ENCODE measurements around the gene ATP1A2.

The ATP1A2 gene

DNA sequence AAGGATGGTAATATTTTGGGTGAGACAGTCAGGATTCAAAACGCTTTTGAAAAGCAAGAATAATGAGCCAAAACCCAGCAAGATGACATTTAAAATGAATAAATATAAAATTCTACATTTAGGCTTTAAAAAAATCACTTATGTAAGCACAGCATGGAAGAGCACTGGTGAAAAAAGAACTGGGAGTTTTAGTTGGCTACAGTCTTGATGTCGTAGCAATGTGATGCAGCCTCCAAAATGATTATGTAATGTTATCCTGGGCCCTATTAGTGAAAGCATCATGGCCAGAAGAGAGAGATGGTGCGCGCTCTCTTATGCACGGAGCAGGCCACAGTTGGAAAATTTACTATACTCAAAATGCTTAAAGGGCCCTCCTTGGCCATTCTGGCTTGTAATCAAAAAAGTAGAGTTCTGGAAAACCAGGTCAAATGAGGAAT is 29.1 kb upstream of the ATP1A2 start:
- Histone ChIP-seq H3K4me1 (ENCODE audit: low read length) (no peaks in the 10 kb centered on the region), H3K36me3 (replicated peaks; ENCODE audit: low read depth, low read length) (no peaks in the 10 kb centered on the region), H3K27me3 (ENCODE audit: low read depth, low read length) (peaks cover 4% of the 10 kb centered on the region; the same call in 1 of the 2 replicates), H3K27ac (ENCODE audit: low read length) (no peak overlapping the region), H3K9ac (ENCODE audit: low read length) (no peak overlapping the region), H3K4me3 (ENCODE audit: low read length) (no peak overlapping the region), H4K20me1 (ENCODE audit: insufficient read depth, low read length) (no peaks in the 10 kb centered on the region), H3K79me2 (ENCODE audit: low read length) (no peaks in the 10 kb centered on the region), H3K9me3 (ENCODE audit: insufficient read depth, low read length) (no peaks in the 10 kb centered on the region), H2AFZ (ENCODE audit: low read depth, low read length) (no peak overlapping the region), H3K4me2 (ENCODE audit: low read length) (no peak overlapping the region)
- no peak for TF ChIP-seq EZH2phosphoT487 (IDR thresholded peaks at IDR 0.05; ENCODE audit: low read depth)
- TF ChIP-seq, protein P1, sequence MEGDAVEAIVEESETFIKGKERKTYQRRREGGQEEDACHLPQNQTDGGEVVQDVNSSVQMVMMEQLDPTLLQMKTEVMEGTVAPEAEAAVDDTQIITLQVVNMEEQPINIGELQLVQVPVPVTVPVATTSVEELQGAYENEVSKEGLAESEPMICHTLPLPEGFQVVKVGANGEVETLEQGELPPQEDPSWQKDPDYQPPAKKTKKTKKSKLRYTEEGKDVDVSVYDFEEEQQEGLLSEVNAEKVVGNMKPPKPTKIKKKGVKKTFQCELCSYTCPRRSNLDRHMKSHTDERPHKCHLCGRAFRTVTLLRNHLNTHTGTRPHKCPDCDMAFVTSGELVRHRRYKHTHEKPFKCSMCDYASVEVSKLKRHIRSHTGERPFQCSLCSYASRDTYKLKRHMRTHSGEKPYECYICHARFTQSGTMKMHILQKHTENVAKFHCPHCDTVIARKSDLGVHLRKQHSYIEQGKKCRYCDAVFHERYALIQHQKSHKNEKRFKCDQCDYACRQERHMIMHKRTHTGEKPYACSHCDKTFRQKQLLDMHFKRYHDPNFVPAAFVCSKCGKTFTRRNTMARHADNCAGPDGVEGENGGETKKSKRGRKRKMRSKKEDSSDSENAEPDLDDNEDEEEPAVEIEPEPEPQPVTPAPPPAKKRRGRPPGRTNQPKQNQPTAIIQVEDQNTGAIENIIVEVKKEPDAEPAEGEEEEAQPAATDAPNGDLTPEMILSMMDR (IDR thresholded peaks at IDR 0.05; ENCODE audit: low read depth, low read length): no peak

DNA sequence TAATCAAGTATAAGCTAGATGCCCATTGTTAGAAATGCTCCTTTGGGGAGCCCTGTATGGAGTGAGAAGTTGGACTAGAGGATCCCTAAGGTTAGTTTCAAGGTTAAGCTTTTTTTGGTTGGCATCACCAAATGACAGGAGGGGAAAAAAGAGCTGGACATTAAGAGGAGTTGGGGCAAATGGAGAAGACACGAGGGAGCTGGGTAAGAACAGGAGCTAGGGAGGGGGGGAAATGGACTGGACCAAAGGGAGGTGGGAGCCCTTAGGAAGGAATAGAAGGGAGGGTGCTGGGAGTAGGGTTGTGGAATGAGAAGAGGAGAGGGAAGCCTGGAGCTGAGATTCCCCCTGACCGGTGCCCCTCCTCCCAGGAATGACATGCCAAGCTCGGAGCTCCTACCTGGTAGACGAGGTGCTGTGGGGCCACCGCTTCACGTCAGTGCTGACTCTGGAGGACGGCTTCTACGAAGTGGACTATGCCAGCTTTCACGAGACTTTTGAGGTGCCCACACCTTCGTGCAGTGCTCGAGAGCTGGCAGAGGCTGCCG is 28.4 kb upstream of the ATP1A2 start:
- no peaks in the 10 kb centered on the region for H3K27me3 ChIP-seq (ENCODE audit: low read depth, low read length)
- H3K9me3 ChIP-seq (ENCODE audit: insufficient read depth, low read length): no peaks in the 10 kb centered on the region
- H3K79me2 ChIP-seq (ENCODE audit: low read length): no peaks in the 10 kb centered on the region
- H4K20me1 ChIP-seq (ENCODE audit: insufficient read depth, low read length): no peaks in the 10 kb centered on the region
- no peak overlapping the region for H3K4me3 ChIP-seq (ENCODE audit: low read length)
- no peak overlapping the region for H3K4me2 ChIP-seq (ENCODE audit: low read length)
- H3K36me3 ChIP-seq (replicated peaks; ENCODE audit: low read depth, low read length): no peaks in the 10 kb centered on the region
- H3K9ac ChIP-seq (ENCODE audit: low read length): no peak overlapping the region
- H3K4me1 ChIP-seq (ENCODE audit: low read length): no peaks in the 10 kb centered on the region
- no peak overlapping the region for H2AFZ ChIP-seq (ENCODE audit: low read depth, low read length)
- H3K27ac ChIP-seq (ENCODE audit: low read length): no peak overlapping the region
- no peak for TF ChIP-seq EZH2phosphoT487 (IDR thresholded peaks at IDR 0.05; ENCODE audit: low read depth)
- TF ChIP-seq, protein P1 (IDR thresholded peaks at IDR 0.05; ENCODE audit: low read depth, low read length): no peak

DNA sequence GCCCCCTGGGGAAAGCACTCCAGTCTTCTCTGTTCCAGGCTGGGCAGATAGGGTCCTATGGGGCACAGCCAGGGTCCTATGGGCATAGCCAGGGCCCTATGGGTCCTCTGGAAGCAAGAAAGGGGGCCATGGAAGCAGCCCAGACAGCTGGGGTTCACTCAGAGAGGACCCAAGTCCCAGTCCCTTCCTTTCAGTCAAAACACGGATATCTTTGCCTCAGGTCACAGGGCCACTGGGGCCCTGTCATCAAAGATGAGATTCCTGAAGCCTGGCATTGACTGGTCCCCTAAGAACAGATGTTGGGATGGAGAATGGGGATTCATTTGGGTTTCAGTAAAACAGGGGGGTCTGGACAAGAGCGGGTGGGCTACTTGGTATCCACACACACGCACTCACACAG is 25.7 kb upstream of the ATP1A2 start:
- Histone ChIP-seq H3K27ac (ENCODE audit: low read length) (no peak overlapping the region), H3K4me3 (ENCODE audit: low read length) (no peak overlapping the region), H3K36me3 (replicated peaks; ENCODE audit: low read depth, low read length) (no peaks in the 10 kb centered on the region), H4K20me1 (ENCODE audit: insufficient read depth, low read length) (no peaks in the 10 kb centered on the region), H3K9ac (ENCODE audit: low read length) (no peak overlapping the region), H3K27me3 (ENCODE audit: low read depth, low read length) (no peaks in the 10 kb centered on the region), H3K4me1 (ENCODE audit: low read length) (no peaks in the 10 kb centered on the region), H3K79me2 (ENCODE audit: low read length) (no peaks in the 10 kb centered on the region), H3K9me3 (ENCODE audit: insufficient read depth, low read length) (no peaks in the 10 kb centered on the region), H2AFZ (ENCODE audit: low read depth, low read length) (no peak overlapping the region), H3K4me2 (ENCODE audit: low read length) (no peak overlapping the region)
- TF ChIP-seq EZH2phosphoT487 (IDR thresholded peaks at IDR 0.05; ENCODE audit: low read depth): no peak
- TF ChIP-seq, protein P1 (IDR thresholded peaks at IDR 0.05; ENCODE audit: low read depth, low read length): no peak

- Histone ChIP-seq H3K27ac (ENCODE audit: low read length) (no peak overlapping the region), H3K4me2 (ENCODE audit: low read length) (no peak overlapping the region), H3K36me3 (replicated peaks; ENCODE audit: low read depth, low read length) (no peaks in the 10 kb centered on the region), H3K79me2 (ENCODE audit: low read length) (no peaks in the 10 kb centered on the region), H3K27me3 (ENCODE audit: low read depth, low read length) (no peaks in the 10 kb centered on the region), H3K9ac (ENCODE audit: low read length) (no peak overlapping the region), H4K20me1 (ENCODE audit: insufficient read depth, low read length) (no peaks in the 10 kb centered on the region), H3K9me3 (ENCODE audit: insufficient read depth, low read length) (no peaks in the 10 kb centered on the region), H2AFZ (ENCODE audit: low read depth, low read length) (no peak overlapping the region), H3K4me3 (ENCODE audit: low read length) (no peak overlapping the region), H3K4me1 (ENCODE audit: low read length) (no peaks in the 10 kb centered on the region)
- TF ChIP-seq, protein P1 (IDR thresholded peaks at IDR 0.05; ENCODE audit: low read depth, low read length): no peak
- TF ChIP-seq EZH2phosphoT487 (IDR thresholded peaks at IDR 0.05; ENCODE audit: low read depth): no peak
Measured at GRCh38 chr1:160090760-160091159, 24.8 kb upstream of the ATP1A2 start.

Measured in OCI-LY3 (cell line).